ENCODE measurements around the gene SFTPB.
"Not testable (repeated sequence)": the region's sequence is repeated elsewhere in the genome, so short reads cannot be mapped to it uniquely, and the experiment has no call there.

Gene SFTPB

DNA sequence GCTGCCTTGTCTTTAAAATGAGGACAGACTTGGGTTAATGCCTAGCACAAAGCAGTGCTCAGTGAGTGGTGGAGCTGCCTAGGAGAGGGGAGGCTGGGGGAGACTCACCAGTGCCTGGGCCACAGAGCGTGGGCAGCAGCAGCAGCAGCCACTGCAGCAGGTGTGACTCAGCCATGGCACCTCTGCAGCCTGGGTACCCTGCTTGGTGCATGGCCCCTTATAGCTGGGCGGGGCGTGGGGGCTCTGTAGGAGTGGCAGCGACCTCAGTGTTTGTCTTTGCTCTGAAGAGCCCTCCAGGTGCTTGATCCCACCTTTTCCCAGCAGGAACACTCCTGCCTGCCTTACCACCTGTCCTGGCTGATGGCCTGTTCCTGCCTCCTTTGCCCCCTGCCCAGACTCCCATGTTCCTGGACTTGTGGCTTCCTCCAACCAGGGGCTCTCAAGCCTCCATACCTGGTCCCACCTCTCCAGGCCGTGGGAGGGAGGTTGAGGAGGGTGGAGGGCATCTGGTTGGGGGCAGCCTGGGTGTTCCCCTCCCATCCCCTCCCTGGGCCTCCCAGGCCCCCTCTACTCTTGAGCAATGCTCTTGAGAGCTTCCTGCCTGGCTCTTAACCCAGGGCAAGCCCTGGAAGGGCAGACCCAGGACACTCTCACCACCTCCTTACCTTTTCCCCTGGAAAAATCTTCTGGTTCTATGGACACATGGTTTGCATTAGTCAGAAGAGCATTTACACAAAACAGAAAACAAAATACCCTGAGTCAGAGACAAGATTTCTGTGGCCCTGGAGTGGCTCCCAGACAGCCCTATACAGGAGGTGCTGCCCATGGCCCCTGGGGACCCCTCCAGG, at the start of gene SFTPB:
SFTPB (minus strand) TSS at position 191 of the 848 bp plus-strand sequence; CDS start at position 175, 16 bp downstream.
- DNase-seq (ENCODE audit: extremely low read depth in 1 of 2, low read depth in 1 of 2), result no peak

GRCh38 chr2:85717308-85718008, 49.5 kb upstream of the SFTPB start:
- DNase-seq (ENCODE audit: extremely low read depth in 1 of 2, low read depth in 1 of 2), result no peak

DNA sequence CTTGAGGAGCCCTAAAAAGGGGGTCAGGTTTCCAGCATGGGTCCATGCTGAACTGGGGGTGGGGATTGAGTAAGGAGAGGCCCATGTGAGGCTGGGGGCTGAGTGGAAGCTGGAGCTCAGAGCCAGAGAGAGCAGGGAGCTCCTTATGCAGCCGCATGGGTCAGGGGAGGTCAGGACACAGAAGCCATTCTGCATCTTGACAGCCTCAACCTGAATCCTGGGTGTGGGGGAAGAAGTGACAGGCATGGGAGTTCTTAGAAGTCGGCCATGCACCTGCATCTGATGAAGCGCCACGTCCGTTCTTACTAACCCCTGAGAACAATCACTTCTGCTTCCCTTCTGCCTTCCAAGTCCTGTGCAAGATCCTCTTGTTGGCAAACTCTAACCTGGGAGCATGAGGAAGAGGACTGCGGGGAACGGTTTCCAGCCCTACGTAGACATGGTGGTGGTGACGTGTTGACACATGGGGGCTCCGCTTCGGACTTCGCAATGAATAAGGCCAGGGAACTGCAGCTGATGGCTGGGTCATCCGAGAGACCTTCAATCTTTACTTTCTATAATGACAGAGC, 48.4 kb upstream of the SFTPB start:
- DNase-seq (ENCODE audit: extremely low read depth in 1 of 2, low read depth in 1 of 2), result no peak

GRCh38 chr2:85714841-85715240, 46.8 kb upstream of the SFTPB start:
- DNase-seq (ENCODE audit: extremely low read depth in 1 of 2, low read depth in 1 of 2), result no peak

DNA sequence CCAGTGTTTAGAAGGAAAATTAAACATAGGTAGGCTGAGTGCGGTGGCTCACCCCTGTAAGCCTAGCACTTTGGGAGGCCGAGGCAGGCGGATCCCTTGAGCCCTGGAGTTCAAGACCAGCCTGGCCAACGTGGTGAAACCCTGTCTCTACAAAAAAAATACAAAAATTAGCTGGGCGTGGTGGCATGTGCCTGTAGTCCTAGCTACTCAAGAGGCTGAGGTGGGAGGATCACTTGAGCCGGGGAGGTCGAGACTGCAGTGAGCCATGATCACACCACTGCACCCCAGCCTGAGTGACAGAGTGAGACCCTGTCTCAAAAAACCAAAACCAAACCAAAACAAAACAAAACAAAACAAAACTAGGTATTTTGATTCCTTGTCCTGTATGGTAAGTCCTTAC, 46.4 kb upstream of the SFTPB start:
- DNase-seq (ENCODE audit: extremely low read depth in 1 of 2, low read depth in 1 of 2), result not testable (repeated sequence)

DNA sequence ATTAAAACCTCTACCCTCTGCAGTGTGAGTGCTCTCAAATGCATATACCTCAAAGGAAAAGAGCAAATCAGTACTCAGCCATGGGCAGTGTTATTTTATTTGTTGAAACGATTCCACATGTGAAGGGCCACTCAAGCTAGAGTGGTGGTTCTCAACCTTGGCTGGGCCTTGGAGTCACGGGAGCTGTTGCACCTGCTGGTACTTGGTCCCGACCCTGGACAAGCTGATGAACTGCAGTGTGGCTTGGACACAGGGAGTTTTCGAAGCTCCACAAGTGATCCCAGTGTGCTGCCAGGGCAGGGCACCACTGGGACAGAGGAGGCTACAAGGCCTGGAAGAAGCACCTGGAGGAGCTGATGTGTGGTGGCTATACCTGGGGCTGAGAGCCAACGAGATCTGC, 45.8 kb upstream of the SFTPB start:
- no peak for DNase-seq (ENCODE audit: extremely low read depth in 1 of 2, low read depth in 1 of 2)

DNA sequence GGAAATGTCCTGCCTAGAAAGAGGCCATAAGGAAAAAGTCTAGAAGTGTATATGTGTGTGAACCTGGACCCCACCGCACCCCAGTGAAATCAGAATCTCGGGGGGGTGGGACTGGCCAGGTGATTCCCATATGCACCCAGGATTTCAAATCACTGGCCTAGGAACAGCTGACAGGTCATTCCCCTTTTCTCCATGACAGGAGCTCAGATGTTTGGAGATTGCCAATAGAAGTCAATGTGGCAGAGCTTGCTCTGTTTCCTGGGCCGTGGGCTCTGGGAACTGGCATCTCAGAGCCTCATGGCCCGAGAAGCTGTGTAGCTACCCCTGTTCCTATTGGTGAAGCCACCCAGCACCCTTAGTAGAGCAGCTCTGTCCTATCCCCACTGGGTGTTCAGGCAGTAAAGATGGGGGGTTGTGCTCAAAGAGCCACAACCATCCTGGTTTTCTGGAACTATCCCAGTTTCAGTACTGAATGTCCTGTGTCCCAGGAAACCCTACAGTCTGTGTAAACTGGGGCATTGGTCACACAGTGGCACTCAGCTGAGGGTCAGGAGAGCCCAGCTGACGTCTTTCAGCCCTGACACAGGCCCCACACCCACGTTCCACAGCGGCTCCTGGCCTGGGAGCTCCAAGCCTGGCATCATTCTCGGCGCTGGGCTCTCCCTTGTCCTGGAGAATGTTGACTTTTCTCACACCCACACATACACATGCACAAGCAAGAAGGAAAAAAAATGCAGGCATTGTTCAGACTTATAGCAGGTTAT, 45.0 kb upstream of the SFTPB start:
- DNase-seq (ENCODE audit: extremely low read depth in 1 of 2, low read depth in 1 of 2), result no peak

DNA sequence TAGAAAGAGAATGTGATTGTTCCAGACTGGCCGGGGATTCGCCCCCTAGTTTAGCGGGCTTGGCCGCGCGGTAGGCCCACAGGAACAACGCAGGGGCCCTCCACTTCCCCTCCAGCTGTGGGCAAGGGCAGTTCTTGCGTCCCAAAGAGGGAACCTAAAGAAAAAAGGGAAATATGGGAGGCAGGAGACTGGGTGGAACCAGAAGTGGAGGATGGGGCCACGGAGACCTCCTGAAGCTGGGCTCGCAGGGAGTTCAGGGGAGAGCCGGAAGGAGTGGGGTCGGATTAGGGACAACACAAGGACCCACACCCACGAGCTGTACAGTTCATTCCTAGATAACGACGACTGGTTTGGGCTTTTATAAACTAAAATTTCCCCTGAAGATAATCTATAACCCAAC, 44.3 kb upstream of the SFTPB start:
- no peak for DNase-seq (ENCODE audit: extremely low read depth in 1 of 2, low read depth in 1 of 2)

DNA sequence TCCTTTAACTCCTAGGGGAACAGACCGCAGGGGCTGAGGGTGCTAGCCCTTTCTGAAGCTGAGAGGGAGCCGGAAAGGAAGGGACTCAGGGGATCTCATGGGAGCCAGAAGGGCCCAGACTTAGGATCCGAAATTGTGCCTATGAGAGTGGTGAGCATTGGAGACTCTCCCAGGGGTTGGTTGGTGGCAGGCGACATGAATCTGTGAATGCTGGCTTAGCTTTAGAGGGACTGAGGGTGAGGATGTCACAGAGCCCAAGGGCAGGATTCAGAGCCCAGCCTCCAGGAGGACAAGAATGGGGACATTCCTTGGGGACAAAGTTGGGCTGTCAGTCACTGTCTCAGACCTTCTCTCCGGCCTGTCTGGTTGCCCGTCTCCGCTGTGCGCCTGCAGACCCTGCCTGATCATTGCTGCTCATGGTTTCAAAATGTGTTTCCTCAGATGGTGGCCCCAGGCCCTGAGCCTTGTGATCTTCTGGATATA, 43.6 kb upstream of the SFTPB start:
- DNase-seq (ENCODE audit: extremely low read depth in 1 of 2, low read depth in 1 of 2), result no peak

GRCh38 chr2:85710687-85711577, 42.9 kb upstream of the SFTPB start:
- no peak for DNase-seq (ENCODE audit: extremely low read depth in 1 of 2, low read depth in 1 of 2)

GRCh38 chr2:85709401-85709811, 41.4 kb upstream of the SFTPB start:
- DNase-seq (ENCODE audit: extremely low read depth in 1 of 2, low read depth in 1 of 2), result no peak

- no peak for DNase-seq (ENCODE audit: extremely low read depth in 1 of 2, low read depth in 1 of 2)
Measured at GRCh38 chr2:85708641-85709040, 40.6 kb upstream of the SFTPB start.

- DNase-seq (ENCODE audit: extremely low read depth in 1 of 2, low read depth in 1 of 2), result peak in 1 of 2 donors; percentile 56
Measured at GRCh38 chr2:85707304-85707703, 39.3 kb upstream of the SFTPB start.

DNA sequence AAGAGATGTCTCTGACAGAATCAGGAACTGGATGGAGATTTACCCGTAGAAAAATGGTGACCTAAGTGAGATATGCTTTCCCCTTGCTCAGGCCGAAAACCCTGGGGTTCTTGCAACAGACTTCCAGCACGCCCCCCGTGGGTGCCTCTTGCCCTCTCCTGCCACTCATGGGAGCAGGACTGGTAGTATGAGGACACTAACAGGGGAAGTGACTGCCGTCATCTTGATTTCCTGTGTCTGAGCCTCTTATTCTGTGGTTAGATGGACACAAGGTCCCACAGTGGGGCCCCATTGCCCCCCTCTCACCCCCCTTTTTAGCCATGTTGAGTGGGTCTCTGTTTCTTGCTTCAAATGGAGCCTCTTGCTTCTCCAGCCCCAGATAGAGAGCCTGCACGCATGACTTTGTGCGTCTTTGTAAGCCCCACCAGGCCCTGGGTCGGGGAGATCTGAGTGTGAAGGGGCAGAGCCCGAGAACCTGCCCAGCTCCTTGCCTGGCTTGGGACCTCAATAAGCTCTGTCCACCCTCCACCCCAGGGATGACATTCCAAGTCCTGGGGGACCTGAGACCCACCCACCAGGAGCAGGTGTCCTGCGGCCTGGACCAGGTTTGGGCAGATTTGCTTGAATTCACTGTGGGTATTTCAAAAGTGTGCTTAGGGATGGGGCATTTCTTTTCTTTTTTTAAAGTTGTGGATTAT, 38.7 kb upstream of the SFTPB start:
- DNase-seq (ENCODE audit: extremely low read depth in 1 of 2, low read depth in 1 of 2), result no peak

DNA sequence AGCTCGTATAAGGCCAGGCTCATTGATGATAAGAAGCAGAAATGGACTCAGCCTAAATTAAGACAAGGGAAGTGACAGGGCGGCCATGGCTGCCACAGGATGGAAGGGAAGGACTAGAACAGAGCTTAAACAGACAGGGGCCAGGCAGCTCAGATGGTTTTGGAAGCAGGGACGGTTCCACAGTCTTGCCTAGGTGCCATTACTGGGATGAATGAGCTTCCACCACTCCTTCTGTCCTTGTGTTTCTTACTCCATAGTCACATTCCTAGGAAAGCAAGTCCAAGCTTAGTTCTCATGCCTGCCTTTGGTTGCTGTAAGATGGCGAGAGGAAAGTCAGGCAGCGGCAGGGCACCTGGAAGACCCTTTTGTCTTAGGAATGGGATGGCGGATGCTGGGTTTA, 38.1 kb upstream of the SFTPB start:
- DNase-seq (ENCODE audit: extremely low read depth in 1 of 2, low read depth in 1 of 2), result no peak

DNA sequence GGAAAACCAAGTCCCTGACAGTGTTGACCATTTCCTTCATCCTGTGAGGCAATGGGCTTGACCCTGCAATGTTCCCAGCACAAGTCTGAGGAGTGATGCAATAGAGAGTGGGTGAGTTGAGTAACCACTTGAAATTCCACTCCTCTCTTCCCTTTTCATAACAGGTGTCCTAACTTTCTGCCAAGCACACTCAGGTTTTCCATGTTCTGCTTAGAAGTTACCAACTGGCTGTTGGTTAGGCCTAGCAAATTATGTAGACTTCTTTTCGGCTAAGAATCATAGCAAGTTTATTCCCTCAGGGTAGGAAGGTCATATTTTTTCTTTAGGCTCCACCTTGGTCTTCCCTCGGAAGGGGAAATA, 37.7 kb upstream of the SFTPB start:
- DNase-seq (ENCODE audit: extremely low read depth in 1 of 2, low read depth in 1 of 2), result no peak

DNA sequence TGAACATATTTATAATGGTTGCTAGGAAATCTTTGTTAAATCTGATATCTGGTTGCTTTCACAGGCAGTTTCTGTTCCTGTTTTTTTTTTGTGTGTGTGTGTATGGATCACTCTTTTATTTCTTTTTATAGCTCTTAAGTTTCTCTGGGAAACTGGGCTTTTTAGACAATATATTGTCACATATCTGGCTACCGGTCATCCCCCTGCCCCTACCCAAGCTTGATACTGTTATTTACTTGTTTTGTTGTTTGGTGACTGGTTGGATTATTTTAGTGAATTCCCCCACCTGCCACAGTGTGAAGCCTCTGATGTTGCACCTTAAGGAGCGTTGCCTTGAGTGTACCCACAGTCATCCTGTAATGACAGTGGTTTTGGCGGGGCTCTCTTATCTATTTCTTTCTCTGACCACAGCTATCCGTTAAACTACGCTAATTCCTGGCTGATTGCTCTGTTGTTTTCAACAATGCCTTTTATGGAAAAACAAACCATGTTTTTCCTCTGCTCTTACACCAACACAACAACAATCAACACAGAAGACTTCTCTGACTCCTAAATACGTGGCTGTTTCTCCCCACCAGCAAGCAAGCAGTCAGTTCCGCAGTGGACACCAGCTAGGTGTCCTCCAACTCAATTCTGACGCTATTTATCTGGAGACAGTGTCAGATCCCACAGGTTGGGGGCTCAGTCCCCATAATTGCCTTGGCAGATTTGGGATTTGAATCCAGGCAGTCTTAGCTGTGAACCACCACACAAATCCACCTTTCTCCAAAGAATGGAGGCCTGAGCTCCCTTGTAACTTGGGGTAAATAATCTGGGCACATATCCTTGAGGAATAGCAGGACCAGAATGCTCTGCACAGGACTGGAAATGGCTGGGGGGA, 37.0 kb upstream of the SFTPB start:
- no peak for DNase-seq (ENCODE audit: extremely low read depth in 1 of 2, low read depth in 1 of 2)

GRCh38 chr2:85704038-85704437, 36.0 kb upstream of the SFTPB start:
- DNase-seq (ENCODE audit: extremely low read depth in 1 of 2, low read depth in 1 of 2), result no peak

DNA sequence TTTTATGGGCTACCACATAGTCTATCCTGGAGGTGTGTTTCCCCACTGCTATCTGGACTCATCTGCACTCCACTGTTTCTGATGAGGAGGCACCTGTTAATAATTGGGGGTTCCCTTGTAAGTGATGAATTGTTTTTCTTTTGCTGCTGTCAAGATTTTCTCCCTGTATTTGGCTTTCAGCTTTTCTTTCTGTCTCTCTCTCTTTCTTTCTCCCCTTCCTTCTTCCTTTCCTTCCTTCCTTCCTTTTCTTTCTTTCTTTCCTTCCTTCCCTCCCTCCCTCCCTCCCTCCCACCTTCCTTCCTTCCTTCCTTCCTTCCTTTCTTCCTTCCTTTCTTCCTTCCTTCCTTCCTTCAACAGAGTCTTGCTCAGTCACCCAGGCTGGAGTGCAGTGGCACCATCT, 35.3 kb upstream of the SFTPB start:
- DNase-seq (ENCODE audit: extremely low read depth in 1 of 2, low read depth in 1 of 2), result no peak

Data from stimulated activated CD8-positive, alpha-beta memory T cell treated with anti-CD3 and anti-CD28 coated beads, Interleukin-7, amount 100 ng/mL, for 48 hours (primary cell).